Measurements from ENCODE around the gene NFE2L3. TPM values are rescaled to one million over a fixed set of nuclear protein-coding genes. Genes with fewer than 3 reads are reported as not detected.
"Not testable (repeated sequence)": the region's sequence is repeated elsewhere in the genome, so short reads cannot be mapped to it uniquely, and the experiment has no call there.

Gene NFE2L3
- total RNA-seq, 1 experiment from 2014 or later = 108 TPM

- Mint-ChIP-seq H3K36me3 (ENCODE audit: insufficient read depth, unreplicated experiment) (peaks cover 100% of the 10 kb centered on the region), H3K27me3 (ENCODE audit: unreplicated experiment) (no peaks in the 10 kb centered on the region), H3K4me1 (ENCODE audit: low read depth, unreplicated experiment) (peaks cover 80% of the 10 kb centered on the region), H3K9me3 (ENCODE audit: low read depth, unreplicated experiment) (no peaks in the 10 kb centered on the region), H3K4me3 (ENCODE audit: low read depth, unreplicated experiment) (peak overlapping the region; percentile 96), H3K27ac (ENCODE audit: unreplicated experiment) (peak overlapping the region; percentile 81)
- no TSS peak for BruUV-seq (replicated peaks)
- intact Hi-C loops (cut with micrococcal nuclease; ENCODE audit: unreplicated experiment) = no loop called here
- CTCF ChIA-PET = interaction anchor here (1.4 kb wide), 1 partner anchor 174 kb away, joined by 6 read pairs; no protein-coding TSS in a partner anchor
- TF ChIP-seq CTCF (IDR thresholded peaks at IDR 0.05; ENCODE audit: unreplicated experiment) = no peak
- no peak for DNase-seq
Measured at GRCh38 chr7:26191233-26191973, 39.4 kb downstream of the NFE2L3 start.

GRCh38 chr7:26191974-26192479 lies 40.0 kb downstream of the NFE2L3 start:
- intact Hi-C loops (cut with micrococcal nuclease; ENCODE audit: unreplicated experiment) = no loop called here
- no peaks in the 10 kb centered on the region for H3K27me3 Mint-ChIP-seq (ENCODE audit: unreplicated experiment)
- peak overlapping the region; percentile 96 for H3K4me3 Mint-ChIP-seq (ENCODE audit: low read depth, unreplicated experiment)
- DNase-seq = no peak
- BruUV-seq (replicated peaks) = TSS peak; percentile 5
- H3K4me1 Mint-ChIP-seq (ENCODE audit: low read depth, unreplicated experiment) = peaks cover 80% of the 10 kb centered on the region
- peaks cover 100% of the 10 kb centered on the region for H3K36me3 Mint-ChIP-seq (ENCODE audit: insufficient read depth, unreplicated experiment)
- no peaks in the 10 kb centered on the region for H3K9me3 Mint-ChIP-seq (ENCODE audit: low read depth, unreplicated experiment)
- CTCF ChIA-PET = interaction anchor here (0.8 to 1.4 kb wide), 3 partner anchors 37 to 173 kb away, joined by 3 to 6 read pairs (median 3); no protein-coding TSS in a partner anchor
- peak overlapping the region; percentile 81 for H3K27ac Mint-ChIP-seq (ENCODE audit: unreplicated experiment)
- no peak for TF ChIP-seq CTCF (IDR thresholded peaks at IDR 0.05; ENCODE audit: unreplicated experiment)

- BruUV-seq (replicated peaks) = no TSS peak
- intact Hi-C loops (cut with micrococcal nuclease; ENCODE audit: unreplicated experiment) = no loop called here
- Mint-ChIP-seq H3K4me1 (ENCODE audit: low read depth, unreplicated experiment) (peaks cover 82% of the 10 kb centered on the region), H3K36me3 (ENCODE audit: insufficient read depth, unreplicated experiment) (peaks cover 100% of the 10 kb centered on the region), H3K9me3 (ENCODE audit: low read depth, unreplicated experiment) (no peaks in the 10 kb centered on the region), H3K4me3 (ENCODE audit: low read depth, unreplicated experiment) (peak overlapping the region; percentile 96), H3K27me3 (ENCODE audit: unreplicated experiment) (no peaks in the 10 kb centered on the region), H3K27ac (ENCODE audit: unreplicated experiment) (peak overlapping the region; percentile 81)
- DNase-seq = no peak
- no peak for TF ChIP-seq CTCF (IDR thresholded peaks at IDR 0.05; ENCODE audit: unreplicated experiment)
- CTCF ChIA-PET = interaction anchor here (0.7 to 1.4 kb wide), 4 partner anchors 17 to 172 kb away, joined by 3 to 6 read pairs (median 3); no protein-coding TSS in a partner anchor
Measured at GRCh38 chr7:26192485-26193087, 40.6 kb downstream of the NFE2L3 start.

GRCh38 chr7:26193432-26194207 lies 41.6 kb downstream of the NFE2L3 start:
- H3K27me3 Mint-ChIP-seq (ENCODE audit: unreplicated experiment) = no peaks in the 10 kb centered on the region
- H3K4me3 Mint-ChIP-seq (ENCODE audit: low read depth, unreplicated experiment) = peak overlapping the region; percentile 96
- no TSS peak for BruUV-seq (replicated peaks)
- intact Hi-C loops (cut with micrococcal nuclease; ENCODE audit: unreplicated experiment) = no loop called here
- H3K36me3 Mint-ChIP-seq (ENCODE audit: insufficient read depth, unreplicated experiment) = peaks cover 100% of the 10 kb centered on the region
- TF ChIP-seq CTCF (IDR thresholded peaks at IDR 0.05; ENCODE audit: unreplicated experiment) = no peak
- DNase-seq = no peak
- H3K4me1 Mint-ChIP-seq (ENCODE audit: low read depth, unreplicated experiment) = peaks cover 82% of the 10 kb centered on the region
- H3K27ac Mint-ChIP-seq (ENCODE audit: unreplicated experiment) = peak overlapping the region; percentile 81
- no peaks in the 10 kb centered on the region for H3K9me3 Mint-ChIP-seq (ENCODE audit: low read depth, unreplicated experiment)
- CTCF ChIA-PET = interaction anchor here (0.6 kb wide), 1 partner anchor 40 kb away, joined by 3 read pairs; no protein-coding TSS in a partner anchor

GRCh38 chr7:26194764-26195163 lies 42.8 kb downstream of the NFE2L3 start:
- not testable (repeated sequence) for H3K9me3 Mint-ChIP-seq (ENCODE audit: low read depth, unreplicated experiment); DNase-seq; BruUV-seq (replicated peaks); H3K27me3 Mint-ChIP-seq (ENCODE audit: unreplicated experiment)
- H3K36me3 Mint-ChIP-seq (ENCODE audit: insufficient read depth, unreplicated experiment) = peaks cover 100% of the 10 kb centered on the region
- peak overlapping the region; percentile 81 for H3K27ac Mint-ChIP-seq (ENCODE audit: unreplicated experiment)
- CTCF ChIA-PET = interaction anchor here (0.7 to 1.7 kb wide), 7 partner anchors 10 to 584 kb away, joined by 3 to 18 read pairs (median 6); partner anchors contain the start of gene NFE2L3
- peak overlapping the region; percentile 96 for H3K4me3 Mint-ChIP-seq (ENCODE audit: low read depth, unreplicated experiment)
- H3K4me1 Mint-ChIP-seq (ENCODE audit: low read depth, unreplicated experiment) = peaks cover 73% of the 10 kb centered on the region
- intact Hi-C loops (cut with micrococcal nuclease; ENCODE audit: unreplicated experiment) = loop anchor here (5.0 kb wide), 3 partner anchors 37 to 302 kb away; no protein-coding TSS in a partner anchor

Measured in Calu3 (cell line).